Peyer's patch (tissue), 4 donors: ENCODE results near the gene LRG1.

Experiments used
- POLR2A ChIP-seq, 2 donors: fragments of 450-650 bp; IDR thresholded peaks; one replicate each; pipeline ENCODE4 v1.5.1; 2017; ENCODE audit warnings: antibody characterized with exemption in 2 of 2, mild to moderate bottlenecking in 2 of 2, moderate library complexity in 2 of 2
- TF ChIP-seq, protein P1 (sequence below), 6 experiments: fragments of 450-650 bp in 4 of 6; fragments of 200-600 bp in 2 of 6; sonication (generic) in 1 of 6; IDR thresholded peaks; one replicate each; pipeline ENCODE4 v1.5.1; 2017 to 2019; ENCODE audit warnings: antibody characterized with exemption in 6 of 6, mild to moderate bottlenecking in 3 of 6, moderate library complexity in 1 of 6

- TF ChIP-seq, protein P1, sequence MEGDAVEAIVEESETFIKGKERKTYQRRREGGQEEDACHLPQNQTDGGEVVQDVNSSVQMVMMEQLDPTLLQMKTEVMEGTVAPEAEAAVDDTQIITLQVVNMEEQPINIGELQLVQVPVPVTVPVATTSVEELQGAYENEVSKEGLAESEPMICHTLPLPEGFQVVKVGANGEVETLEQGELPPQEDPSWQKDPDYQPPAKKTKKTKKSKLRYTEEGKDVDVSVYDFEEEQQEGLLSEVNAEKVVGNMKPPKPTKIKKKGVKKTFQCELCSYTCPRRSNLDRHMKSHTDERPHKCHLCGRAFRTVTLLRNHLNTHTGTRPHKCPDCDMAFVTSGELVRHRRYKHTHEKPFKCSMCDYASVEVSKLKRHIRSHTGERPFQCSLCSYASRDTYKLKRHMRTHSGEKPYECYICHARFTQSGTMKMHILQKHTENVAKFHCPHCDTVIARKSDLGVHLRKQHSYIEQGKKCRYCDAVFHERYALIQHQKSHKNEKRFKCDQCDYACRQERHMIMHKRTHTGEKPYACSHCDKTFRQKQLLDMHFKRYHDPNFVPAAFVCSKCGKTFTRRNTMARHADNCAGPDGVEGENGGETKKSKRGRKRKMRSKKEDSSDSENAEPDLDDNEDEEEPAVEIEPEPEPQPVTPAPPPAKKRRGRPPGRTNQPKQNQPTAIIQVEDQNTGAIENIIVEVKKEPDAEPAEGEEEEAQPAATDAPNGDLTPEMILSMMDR (IDR thresholded peaks at IDR 0.05) = peak; percentile 84 to 99 (median 91)
- TF ChIP-seq POLR2A (IDR thresholded peaks at IDR 0.05) = no peak
Observed at GRCh38 chr19:4557971-4558941, 18.4 kb upstream of the LRG1 start.
